Mesothelial cell of epicardium (in vitro differentiated cells): ENCODE results near the gene ADM. TPM values are rescaled to one million over a fixed set of nuclear protein-coding genes. Genes with fewer than 3 reads are reported as not detected.
"Not testable (repeated sequence)": the region's sequence is repeated elsewhere in the genome, so short reads cannot be mapped to it uniquely, and the experiment has no call there.

Experiments
- DNase-seq, 2 experiments: peaks; one replicate each; pipeline ENCODE4 v3.0.0; 2021; ENCODE audit warnings: low spot score in 2 of 2; ENCODE audit not compliant: unreplicated experiment in 2 of 2
- H3K27ac Mint-ChIP-seq: 2 replicates; pipeline ENCODE4 v1.8.0; 2021; ENCODE audit warnings: mixed read lengths
- H3K27me3 Mint-ChIP-seq: 2 replicates; pipeline ENCODE4 v1.8.0; 2021; ENCODE audit warnings: low read depth, mixed read lengths
- H3K36me3 Mint-ChIP-seq: 2 replicates; pipeline ENCODE4 v1.8.0; 2021; ENCODE audit warnings: mixed read lengths
- H3K4me1 Mint-ChIP-seq: 2 replicates; pipeline ENCODE4 v1.8.0; 2021; ENCODE audit warnings: mixed read lengths
- H3K4me3 Mint-ChIP-seq: 2 replicates; pipeline ENCODE4 v1.8.0; 2021; ENCODE audit warnings: mild to moderate bottlenecking, moderate library complexity, mixed read lengths
- H3K9me3 Mint-ChIP-seq: 2 replicates; pipeline ENCODE4 v1.8.0; 2021; ENCODE audit warnings: mixed read lengths
- CTCF ChIP-seq: fragments of 200-600 bp; sonication (generic); IDR thresholded peaks from one replicate; pipeline ENCODE4 v1.5.0; 2021; ENCODE audit warnings: antibody characterized with exemption; ENCODE audit not compliant: unreplicated experiment
- total RNA-seq: library from RNA; stranded (reverse); gene quantifications from 3 replicates; pipeline ENCODE4 v1.2.1, GENCODE V29; 2021

ADM gene
- total RNA-seq = 12.8 to 13.8 TPM (median 13.3 TPM) in 3 replicates

GRCh38 chr11:10304495-10305261 is at the start of gene ADM:
Gene ADM (plus strand): TSS chr11:10305073. CDS start chr11:10305701, 628 bp downstream.
- H3K4me3 Mint-ChIP-seq = peak within 1 kb of the TSS; percentile 97
- no peaks in the 10 kb centered on the region for H3K9me3 Mint-ChIP-seq
- peaks cover 44% of the 10 kb centered on the region for H3K27me3 Mint-ChIP-seq
- H3K4me1 Mint-ChIP-seq = peaks cover 32% of the 10 kb centered on the region
- peak within 1 kb of the TSS; percentile 83 for H3K27ac Mint-ChIP-seq
- no peaks in the 10 kb centered on the region for H3K36me3 Mint-ChIP-seq
- TF ChIP-seq CTCF = peak; percentile 62
- DNase-seq = peak in 1 of 2 experiments; percentile 69

DNA sequence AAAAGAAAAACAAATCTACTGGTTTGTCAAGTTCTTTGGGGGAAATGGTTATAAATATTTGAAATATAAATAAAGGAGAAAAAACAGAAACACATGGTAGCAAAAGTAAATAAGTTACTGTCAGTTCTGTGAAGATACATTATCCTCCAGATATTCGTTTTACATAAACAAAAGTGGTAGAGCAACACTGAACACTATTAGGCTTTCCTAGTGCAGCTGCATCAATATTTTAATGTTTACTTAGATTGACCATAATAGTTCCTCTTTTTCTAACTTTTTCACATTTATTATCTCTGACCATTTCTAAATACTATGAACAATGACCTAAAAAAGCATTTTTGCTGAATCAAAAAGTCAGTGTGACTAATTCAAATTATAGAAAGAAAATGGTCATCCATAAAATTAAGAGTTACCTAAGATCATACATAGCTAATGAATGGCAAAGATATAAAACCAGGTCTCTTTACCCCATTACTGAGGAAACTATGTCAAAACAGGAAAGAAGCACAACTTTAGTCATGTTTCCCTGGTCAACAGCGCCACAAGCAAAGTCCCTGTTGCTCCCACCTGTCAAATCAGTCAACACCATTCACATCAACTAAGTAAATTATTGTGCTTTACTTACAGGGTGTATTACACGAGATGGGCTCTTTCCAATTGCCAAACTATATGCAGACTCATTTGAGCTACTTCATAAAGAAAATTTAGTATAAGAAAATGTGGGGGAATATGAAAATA is 49.3 kb upstream of the ADM start:
- TF ChIP-seq CTCF = no peak
- no peak for DNase-seq
- Mint-ChIP-seq H3K36me3 (peaks cover 1% of the 10 kb centered on the region), H3K27ac (no peak overlapping the region), H3K9me3 (no peaks in the 10 kb centered on the region), H3K4me1 (peaks cover 10% of the 10 kb centered on the region), H3K4me3 (no peak overlapping the region), H3K27me3 (no peaks in the 10 kb centered on the region)

- H3K4me1 Mint-ChIP-seq = peaks cover 10% of the 10 kb centered on the region
- no peak for DNase-seq
- no peak for TF ChIP-seq CTCF
- H3K9me3 Mint-ChIP-seq = no peaks in the 10 kb centered on the region
- H3K36me3 Mint-ChIP-seq = peaks cover 1% of the 10 kb centered on the region
- no peak overlapping the region for H3K27ac Mint-ChIP-seq
- no peak overlapping the region for H3K4me3 Mint-ChIP-seq
- no peaks in the 10 kb centered on the region for H3K27me3 Mint-ChIP-seq
These were observed 47.4 kb upstream of the ADM start for GRCh38 chr11:10257478-10257877.

DNA sequence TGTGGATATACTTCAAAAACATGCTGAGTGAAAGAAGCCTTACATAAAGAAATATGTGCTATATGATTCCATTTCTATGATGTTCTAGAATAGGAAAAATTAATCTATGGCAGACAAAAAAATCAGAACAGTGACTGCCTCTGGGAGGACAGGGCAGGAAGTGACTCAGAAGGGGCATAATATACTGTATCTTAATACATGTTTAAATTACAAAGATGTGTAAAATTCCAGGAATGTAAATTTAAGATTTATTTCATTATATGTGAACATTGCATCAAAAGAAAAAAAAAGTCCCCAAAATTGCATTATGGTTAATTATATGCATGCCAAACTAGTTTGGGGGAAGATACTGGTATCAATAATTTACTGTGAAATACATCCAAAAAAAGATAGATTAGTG is 43.1 kb upstream of the ADM start:
- Mint-ChIP-seq H3K27ac (no peak overlapping the region), H3K36me3 (peaks cover 4% of the 10 kb centered on the region), H3K27me3 (no peaks in the 10 kb centered on the region), H3K9me3 (peaks cover 3% of the 10 kb centered on the region), H3K4me3 (no peak overlapping the region), H3K4me1 (peaks cover 7% of the 10 kb centered on the region)
- no peak for TF ChIP-seq CTCF
- no peak for DNase-seq

DNA sequence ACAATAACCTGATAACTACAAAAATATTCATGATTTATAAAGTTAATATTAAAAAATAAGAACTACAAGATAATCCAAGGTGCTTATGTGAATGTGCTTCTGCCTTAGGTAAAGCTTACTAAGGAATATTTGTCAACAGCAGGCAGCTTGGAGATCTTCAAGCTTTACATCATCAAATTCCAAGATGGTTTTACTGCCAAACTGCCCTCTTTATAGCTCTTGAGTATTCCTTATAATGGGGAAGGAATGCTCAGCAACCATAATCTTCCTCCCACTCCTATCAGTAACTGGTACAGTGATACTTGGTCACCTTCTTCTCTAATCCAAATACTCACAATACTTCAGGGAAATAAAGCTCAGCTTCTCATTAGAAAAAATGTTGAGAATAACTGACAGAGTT is 40.9 kb upstream of the ADM start:
- H3K27ac Mint-ChIP-seq = peak overlapping the region; percentile 32
- H3K4me1 Mint-ChIP-seq = peaks cover 15% of the 10 kb centered on the region
- H3K9me3 Mint-ChIP-seq = peaks cover 3% of the 10 kb centered on the region
- no peaks in the 10 kb centered on the region for H3K27me3 Mint-ChIP-seq
- DNase-seq = no peak
- H3K4me3 Mint-ChIP-seq = no peak overlapping the region
- peaks cover 4% of the 10 kb centered on the region for H3K36me3 Mint-ChIP-seq
- no peak for TF ChIP-seq CTCF

DNA sequence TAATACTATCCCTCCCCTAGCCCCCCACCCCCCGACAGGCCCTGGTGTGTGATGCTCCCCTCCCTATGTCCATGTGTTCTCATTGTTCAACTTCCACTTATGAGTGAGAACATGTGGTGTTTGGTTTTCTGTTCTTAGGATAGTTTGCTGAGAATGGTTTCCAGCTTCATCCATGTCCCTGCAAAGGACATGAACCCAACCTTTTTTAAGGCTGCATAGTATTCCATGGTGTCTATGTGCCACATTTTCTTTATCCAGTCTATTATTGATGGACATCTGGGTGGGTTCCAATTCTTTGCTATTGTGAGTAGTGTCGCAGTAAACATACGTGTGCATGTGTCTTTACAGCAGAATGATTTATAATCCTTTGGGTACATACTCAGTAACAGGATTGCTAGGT is 40.2 kb upstream of the ADM start:
- H3K27me3 Mint-ChIP-seq, H3K36me3 Mint-ChIP-seq, H3K4me3 Mint-ChIP-seq, H3K9me3 Mint-ChIP-seq, H3K27ac Mint-ChIP-seq, DNase-seq: not testable (repeated sequence)
- H3K4me1 Mint-ChIP-seq = peaks cover 15% of the 10 kb centered on the region
